ENCODE data around the gene NFKBIE. TPM values are rescaled to one million over a fixed set of nuclear protein-coding genes. Genes with fewer than 3 reads are reported as not detected.

NFKBIE gene
- total RNA-seq, 6 experiments from 2014 or later, result 4.2 to 6.7 (median 5.8) TPM

DNA sequence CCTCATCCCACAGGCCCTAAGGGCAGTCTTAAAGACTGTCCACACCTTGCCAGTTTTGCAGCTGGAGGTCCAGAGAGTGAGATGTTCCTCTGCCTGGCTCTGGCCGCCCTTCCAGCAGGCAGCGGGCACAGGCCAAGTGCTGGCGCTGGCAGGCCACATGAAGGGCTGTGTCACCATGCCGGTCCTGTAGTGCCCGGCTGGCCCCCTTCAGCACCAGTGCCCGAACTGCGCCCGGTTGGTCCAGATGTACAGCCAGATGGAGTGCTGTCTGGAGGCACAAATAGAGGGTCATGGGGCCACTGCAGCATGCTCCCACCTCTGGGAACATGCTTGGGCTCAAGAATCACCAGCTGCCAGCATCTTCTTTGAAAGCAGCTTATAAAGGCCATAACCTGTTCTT lies 3.8 kb downstream of the NFKBIE start:
- H3K27me3 Mint-ChIP-seq (ENCODE audit: insufficient read depth), result peaks cover 8% of the 10 kb centered on the region
- no peak overlapping the region for H3K27ac Mint-ChIP-seq
- H3K4me1 Mint-ChIP-seq (ENCODE audit: low read depth), result peaks cover 38% of the 10 kb centered on the region

DNA sequence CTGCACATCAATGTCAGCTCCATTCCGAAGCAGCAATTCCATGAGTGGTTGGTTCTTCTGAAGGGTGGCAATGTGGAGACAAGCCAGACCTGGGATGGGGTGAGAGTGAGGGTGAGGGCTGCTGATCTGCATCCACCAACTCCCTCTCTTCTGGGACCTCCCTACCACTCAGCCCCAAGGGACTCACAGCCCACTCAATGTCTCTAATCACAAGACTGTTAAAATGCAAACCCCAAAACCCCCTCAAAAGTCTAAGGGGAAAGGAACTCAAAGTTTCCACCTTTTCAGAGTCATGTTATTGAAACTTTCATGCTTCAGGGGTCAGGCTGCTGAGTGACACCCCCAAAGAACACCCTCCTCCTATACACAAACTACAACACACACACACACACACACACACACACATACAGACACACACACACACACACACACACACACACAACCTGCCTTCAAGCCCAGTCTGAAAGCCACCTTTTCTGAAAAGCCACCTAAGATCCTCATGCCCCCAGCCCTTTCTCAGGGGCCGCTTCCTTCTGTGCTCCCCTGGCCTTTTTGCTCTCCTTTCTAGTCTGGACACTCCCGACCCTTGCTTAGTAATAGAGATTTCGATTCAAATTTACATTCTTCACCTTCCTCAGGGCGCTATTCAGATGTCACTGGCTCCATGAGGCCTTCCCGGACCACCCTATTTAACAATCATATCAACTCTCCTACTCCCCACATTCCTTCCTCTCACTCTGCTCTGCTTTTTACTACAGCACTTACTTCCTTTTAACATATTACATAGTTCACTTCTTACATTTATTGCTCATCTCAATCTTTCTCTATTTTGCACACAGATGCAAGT lies 4.7 kb downstream of the NFKBIE start:
- H3K4me1 Mint-ChIP-seq (ENCODE audit: low read depth), result peaks cover 47% of the 10 kb centered on the region
- no peak overlapping the region for H3K27ac Mint-ChIP-seq
- no peak overlapping the region for H3K4me3 Mint-ChIP-seq
- TF ChIP-seq, protein P1, sequence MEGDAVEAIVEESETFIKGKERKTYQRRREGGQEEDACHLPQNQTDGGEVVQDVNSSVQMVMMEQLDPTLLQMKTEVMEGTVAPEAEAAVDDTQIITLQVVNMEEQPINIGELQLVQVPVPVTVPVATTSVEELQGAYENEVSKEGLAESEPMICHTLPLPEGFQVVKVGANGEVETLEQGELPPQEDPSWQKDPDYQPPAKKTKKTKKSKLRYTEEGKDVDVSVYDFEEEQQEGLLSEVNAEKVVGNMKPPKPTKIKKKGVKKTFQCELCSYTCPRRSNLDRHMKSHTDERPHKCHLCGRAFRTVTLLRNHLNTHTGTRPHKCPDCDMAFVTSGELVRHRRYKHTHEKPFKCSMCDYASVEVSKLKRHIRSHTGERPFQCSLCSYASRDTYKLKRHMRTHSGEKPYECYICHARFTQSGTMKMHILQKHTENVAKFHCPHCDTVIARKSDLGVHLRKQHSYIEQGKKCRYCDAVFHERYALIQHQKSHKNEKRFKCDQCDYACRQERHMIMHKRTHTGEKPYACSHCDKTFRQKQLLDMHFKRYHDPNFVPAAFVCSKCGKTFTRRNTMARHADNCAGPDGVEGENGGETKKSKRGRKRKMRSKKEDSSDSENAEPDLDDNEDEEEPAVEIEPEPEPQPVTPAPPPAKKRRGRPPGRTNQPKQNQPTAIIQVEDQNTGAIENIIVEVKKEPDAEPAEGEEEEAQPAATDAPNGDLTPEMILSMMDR (IDR thresholded peaks at IDR 0.05), result no peak
- no peaks in the 10 kb centered on the region for H3K9me3 Mint-ChIP-seq
- H3K27me3 Mint-ChIP-seq (ENCODE audit: insufficient read depth), result peaks cover 17% of the 10 kb centered on the region
- DNase-seq, result no peak
- peaks cover 8% of the 10 kb centered on the region; the same call in 1 of the 2 replicates for H3K36me3 Mint-ChIP-seq (ENCODE audit: low read depth)

More for the DNA sequence above, 3.8 kb downstream of the NFKBIE start:
- Mint-ChIP-seq H3K9me3 (no peaks in the 10 kb centered on the region), H3K4me3 (no peak overlapping the region), H3K36me3 (ENCODE audit: low read depth) (peaks cover 2% of the 10 kb centered on the region; the same call in 1 of the 2 replicates)
- TF ChIP-seq, protein P1 (IDR thresholded peaks at IDR 0.05), result no peak
- no peak for DNase-seq

DNA sequence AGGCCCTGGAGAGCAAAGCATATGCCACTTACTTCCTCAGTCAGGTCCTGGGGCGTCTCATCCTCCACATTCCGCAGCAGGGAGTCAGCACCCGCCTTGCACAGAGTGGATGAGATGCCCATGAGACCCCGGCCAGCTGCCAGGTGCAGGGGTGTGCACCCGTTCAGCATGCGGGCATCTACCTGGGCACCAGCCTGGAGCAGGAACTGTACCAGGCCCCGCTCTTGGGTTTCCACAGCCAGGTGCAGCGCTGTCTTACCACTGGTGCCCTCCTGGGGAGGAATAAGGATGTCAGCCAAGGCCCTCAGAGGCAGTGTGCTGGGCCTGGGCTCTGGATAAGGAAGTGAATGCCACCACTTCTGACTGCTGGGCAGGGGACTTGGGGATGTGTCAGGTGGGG lies 5.3 kb downstream of the NFKBIE start:
- no peak for DNase-seq
- Mint-ChIP-seq H3K27me3 (ENCODE audit: insufficient read depth) (peaks cover 23% of the 10 kb centered on the region), H3K4me1 (ENCODE audit: low read depth) (peaks cover 53% of the 10 kb centered on the region), H3K4me3 (no peak overlapping the region), H3K27ac (no peak overlapping the region), H3K9me3 (no peaks in the 10 kb centered on the region), H3K36me3 (ENCODE audit: low read depth) (peaks cover 14% of the 10 kb centered on the region; the same call in 1 of the 2 replicates)
- TF ChIP-seq, protein P1 (IDR thresholded peaks at IDR 0.05), result no peak

DNA sequence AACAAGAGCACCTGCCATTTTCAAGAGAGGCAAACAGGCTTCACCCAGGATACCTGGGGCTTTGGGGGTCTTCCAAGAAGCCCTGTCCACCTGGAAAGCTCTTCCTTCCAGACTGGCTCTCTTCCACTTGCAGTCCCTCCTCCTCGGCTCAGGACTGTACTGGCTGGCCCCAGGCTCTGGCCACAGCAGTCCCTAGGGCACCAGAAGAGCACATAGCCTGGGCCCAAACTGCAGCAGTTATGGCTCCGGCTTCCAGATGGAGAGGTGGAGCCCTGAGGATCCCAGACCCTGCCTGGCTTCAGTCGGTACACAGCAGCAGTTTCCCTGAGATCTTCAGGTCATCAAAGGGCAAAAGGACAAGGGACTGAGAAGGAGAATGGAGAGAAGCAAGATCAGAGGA lies 6.4 kb downstream of the NFKBIE start:
- H3K36me3 Mint-ChIP-seq (ENCODE audit: low read depth), result peaks cover 24% of the 10 kb centered on the region
- no peak overlapping the region for H3K27ac Mint-ChIP-seq
- no peak for DNase-seq
- H3K4me1 Mint-ChIP-seq (ENCODE audit: low read depth), result peaks cover 55% of the 10 kb centered on the region
- TF ChIP-seq, protein P1 (IDR thresholded peaks at IDR 0.05), result no peak
- no peak overlapping the region for H3K4me3 Mint-ChIP-seq
- peaks cover 27% of the 10 kb centered on the region for H3K27me3 Mint-ChIP-seq (ENCODE audit: insufficient read depth)
- no peaks in the 10 kb centered on the region for H3K9me3 Mint-ChIP-seq

DNA sequence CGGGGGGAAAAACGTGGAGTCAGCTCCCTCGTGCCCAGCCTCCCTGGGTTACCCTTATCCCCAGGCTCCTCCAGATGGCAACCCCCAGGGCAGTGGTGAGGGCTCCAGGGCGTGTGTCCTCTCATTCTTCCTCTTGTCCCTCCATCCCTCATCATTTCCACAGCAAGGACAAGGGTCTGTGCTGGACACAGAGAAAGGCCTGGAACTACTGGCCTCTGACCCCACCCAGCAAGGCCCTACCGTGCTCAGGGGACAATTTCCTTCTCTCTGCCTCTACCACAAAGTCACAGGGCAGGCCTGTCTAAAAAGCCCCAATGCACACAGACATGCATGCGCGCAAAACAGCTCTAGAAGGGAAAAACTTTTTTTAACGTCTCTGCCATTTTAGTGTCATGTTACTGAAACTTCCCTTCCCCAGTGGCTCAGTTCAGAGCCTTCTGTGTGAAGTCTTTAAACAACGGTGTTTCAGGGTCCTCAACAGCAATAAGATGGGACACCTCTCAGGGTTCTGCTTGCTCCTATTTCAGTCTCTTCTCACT lies 7.0 kb downstream of the NFKBIE start:
- peak overlapping the region; percentile 89; the same call in 1 of the 2 replicates for H3K4me3 Mint-ChIP-seq
- no peak for DNase-seq
- no peaks in the 10 kb centered on the region for H3K9me3 Mint-ChIP-seq
- peaks cover 27% of the 10 kb centered on the region for H3K27me3 Mint-ChIP-seq (ENCODE audit: insufficient read depth)
- TF ChIP-seq, protein P1 (IDR thresholded peaks at IDR 0.05), result no peak
- H3K36me3 Mint-ChIP-seq (ENCODE audit: low read depth), result peaks cover 29% of the 10 kb centered on the region
- H3K27ac Mint-ChIP-seq, result peak overlapping the region; percentile 84
- peaks cover 55% of the 10 kb centered on the region for H3K4me1 Mint-ChIP-seq (ENCODE audit: low read depth)

Measured in HFFc6 (cell line).